GM21717 (cell line): ENCODE measurements around the gene TRIM36.

Experiments used
- ATAC-seq: cut with Tn5 transposase; IDR thresholded peaks from one replicate; pipeline ENCODE4 v1.9.1; 2021; ENCODE audit warnings: mild to moderate bottlenecking, moderate library complexity; ENCODE audit not compliant: unreplicated experiment

The TRIM36 gene

GRCh38 chr5:115169487-115170133, at the start of gene TRIM36:
TRIM36 (minus strand) TSS chr5:115169908; CDS start chr5:115169634, 274 bp downstream.
- ATAC-seq: peak; percentile 99

- no peak for ATAC-seq
These were observed 44.8 kb upstream of the TRIM36 start for GRCh38 chr5:115214541-115214940.

GRCh38 chr5:115209279-115209678, 39.6 kb upstream of the TRIM36 start:
- ATAC-seq: peak; percentile 100

GRCh38 chr5:115202952-115203351, 33.2 kb upstream of the TRIM36 start:
- ATAC-seq: no peak

- ATAC-seq: no peak
These were observed 26.5 kb upstream of the TRIM36 start for GRCh38 chr5:115196161-115196560.

GRCh38 chr5:115194676-115195075, 25.0 kb upstream of the TRIM36 start:
- ATAC-seq: no peak

DNA sequence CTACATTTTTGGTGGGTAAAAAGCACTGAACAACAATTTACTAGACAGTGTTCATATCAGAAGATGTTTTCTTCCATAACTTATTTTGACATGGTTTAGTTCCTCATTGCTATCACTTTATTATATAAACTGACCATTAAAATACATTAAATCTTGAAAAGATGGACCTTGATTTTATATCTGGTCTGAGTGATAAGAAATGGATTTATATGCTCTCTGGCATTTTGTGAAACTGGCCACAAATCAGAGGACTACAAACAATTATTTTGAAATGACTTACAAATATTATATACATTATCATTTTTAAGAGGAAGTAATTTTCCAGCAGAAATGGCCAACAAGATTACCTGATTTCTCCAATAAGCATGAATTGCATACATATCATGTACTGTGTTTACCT, 23.6 kb upstream of the TRIM36 start:
- no peak for ATAC-seq

GRCh38 chr5:115192098-115192497, 22.4 kb upstream of the TRIM36 start:
- no peak for ATAC-seq

- no peak for ATAC-seq
These were observed 21.8 kb upstream of the TRIM36 start for GRCh38 chr5:115191474-115192031.

GRCh38 chr5:115190388-115190787, 20.7 kb upstream of the TRIM36 start:
- no peak for ATAC-seq

GRCh38 chr5:115189866-115190265, 20.2 kb upstream of the TRIM36 start:
- no peak for ATAC-seq

DNA sequence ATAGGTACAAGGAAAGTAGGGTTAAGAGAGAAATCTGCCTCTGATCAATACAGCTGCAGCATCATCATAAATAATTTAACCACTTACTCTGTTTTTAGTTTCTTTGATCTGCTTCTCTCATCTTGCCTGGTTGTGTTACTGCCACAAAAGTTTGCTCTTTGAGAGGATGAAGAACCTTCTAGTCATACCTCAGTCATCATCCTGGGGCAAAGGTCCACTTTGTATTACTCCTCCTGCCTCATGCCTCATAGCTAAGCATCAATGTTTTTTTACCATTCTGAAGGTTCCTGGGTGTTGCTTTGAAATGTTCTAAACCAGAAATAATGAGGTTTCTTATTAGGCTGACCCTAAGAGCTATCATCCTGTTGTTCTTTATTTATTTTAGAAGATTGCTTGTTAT, 17.1 kb upstream of the TRIM36 start:
- ATAC-seq: no peak

GRCh38 chr5:115184770-115185169, 15.1 kb upstream of the TRIM36 start:
- no peak for ATAC-seq

DNA sequence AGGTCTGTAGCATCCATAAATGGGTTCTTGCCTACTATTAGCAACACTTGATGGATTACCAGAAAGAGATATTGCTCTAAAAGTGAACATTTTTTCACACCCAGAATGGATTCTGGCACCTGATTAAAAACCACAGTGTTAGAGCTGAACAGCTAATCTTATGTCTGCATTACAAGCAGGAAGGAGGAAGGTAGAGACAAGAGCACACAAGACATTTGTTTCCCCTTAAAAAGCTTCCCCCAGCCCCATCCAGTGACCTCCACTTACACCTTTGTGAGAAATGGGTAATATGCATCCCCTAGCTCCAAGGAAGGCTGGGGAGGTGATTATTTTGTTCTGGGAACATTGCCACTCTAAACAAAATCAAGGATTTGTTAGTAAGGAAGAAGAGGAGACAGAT, 12.0 kb upstream of the TRIM36 start:
- ATAC-seq: no peak

DNA sequence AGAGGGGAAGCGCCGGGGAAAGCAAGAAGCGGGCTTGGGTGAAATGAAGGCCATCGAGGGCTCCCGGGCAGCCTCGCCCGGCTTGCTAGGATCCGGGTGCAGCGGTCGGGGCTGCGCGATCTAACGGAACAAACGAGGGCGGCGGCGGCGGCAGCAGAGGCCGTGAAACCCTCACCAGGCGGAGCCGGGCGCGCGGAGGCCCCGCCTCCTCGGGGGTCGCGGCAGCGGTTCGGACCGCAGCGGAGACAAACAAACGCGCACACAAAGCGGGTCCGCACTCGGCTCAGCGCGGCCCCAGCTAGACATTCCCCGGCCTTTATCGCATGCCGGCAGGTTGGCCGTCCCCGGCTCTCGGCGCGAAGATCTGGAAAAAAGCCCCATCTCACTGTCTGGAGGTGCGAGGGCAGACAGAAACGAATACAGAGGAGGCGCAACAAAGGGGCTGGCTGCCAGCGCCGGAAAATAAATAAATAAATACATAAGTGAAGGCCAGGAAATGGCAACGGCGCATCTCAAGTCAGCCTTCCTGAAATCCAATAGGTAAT, 10.5 kb upstream of the TRIM36 start:
- ATAC-seq: no peak

DNA sequence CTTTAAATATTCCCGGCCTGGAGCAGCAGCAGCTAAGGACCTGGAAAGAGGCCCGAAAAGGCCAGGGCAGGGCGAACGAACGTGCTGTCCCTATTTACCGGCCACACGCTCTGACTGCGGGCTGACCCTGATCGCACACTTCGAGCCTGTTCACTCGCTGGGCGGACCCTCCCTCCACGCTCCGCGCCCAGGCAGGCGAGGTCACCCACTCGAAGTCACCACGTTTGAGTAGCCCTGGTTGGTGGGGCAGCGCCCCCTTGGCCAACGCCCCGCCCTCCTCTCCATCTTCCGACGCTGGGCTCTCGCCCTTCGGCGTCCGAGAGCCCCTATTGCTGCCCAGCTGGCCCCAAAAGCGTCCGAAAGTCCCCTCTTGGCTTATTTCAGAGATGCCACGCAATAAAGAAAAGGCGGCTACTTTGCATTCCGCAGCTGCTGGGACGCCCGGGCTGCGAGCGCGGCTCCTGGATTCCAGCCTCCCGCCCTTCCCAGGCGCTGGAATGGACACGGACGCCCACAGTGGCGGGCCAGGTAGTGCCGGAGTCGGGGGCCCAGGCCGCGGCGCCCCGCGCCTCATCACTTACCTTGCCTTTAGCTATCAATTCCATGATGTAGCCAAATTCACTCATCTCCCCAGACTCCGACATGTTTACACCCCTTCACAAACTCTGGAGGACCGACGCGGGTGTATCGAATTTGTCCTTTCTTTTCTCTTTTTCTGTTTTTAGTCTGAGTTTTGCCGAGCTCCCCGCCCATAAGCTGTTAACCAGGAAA, 9.9 kb upstream of the TRIM36 start:
- no peak for ATAC-seq

DNA sequence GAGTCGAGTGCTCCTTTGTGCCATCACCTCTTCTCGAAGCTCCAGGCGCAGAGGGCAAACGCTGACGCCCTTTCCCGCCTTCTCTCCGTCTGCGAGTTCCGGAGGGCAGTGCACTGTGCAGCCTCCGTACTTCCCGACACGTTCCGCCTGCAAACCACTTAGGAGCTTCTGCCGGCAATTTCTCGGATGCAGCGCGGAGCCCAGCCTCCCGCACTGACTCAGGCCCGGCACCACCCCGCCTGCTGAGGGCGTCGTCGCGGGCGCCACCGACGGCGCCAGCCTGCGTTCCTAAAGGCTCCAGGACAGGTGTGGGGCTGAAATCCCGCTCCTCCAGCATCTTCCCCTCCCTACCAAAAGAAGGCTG, 9.3 kb upstream of the TRIM36 start:
- no peak for ATAC-seq

GRCh38 chr5:115170929-115171510, 1.3 kb upstream of the TRIM36 start:
- ATAC-seq: no peak

DNA sequence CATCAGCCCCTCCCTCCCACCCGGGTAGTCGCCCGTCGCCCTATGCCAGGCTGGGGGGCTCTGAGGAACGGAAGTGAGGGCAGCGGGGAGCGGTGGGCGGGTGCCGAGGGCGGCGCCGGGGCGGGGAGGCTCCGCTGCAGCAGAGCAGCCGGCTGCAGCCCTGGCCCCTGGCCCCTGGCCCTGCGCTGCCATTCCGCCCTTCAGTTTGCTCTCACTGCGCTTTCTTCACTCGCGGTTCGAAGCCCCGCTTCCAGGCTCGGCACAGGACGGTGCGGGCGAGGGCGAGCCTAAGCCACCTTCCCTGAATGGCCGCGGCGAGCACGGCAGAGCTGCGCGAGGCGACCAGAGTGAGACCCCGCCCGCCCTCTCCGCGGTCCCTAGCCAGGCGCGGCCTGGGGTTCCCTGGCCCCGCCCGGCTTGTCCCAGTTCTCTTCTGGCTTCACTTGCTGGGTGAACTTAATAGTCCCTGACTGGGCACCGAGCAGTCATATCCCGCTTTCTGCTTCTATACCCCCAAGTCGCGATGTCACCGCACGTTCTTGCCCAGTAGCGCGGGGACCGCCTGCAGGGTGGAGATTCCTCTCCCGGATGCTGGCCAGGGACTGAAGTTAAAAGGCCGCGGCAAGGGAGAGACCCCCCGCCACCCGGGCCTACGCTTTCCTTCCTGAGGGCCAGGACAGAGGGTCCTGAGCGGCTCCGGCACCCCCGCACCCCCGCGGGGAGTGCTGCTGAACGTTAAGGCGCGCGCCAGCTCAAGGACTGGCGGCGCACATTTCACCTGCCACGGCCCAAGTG, 623 bp upstream of the TRIM36 start:
- ATAC-seq: peak; percentile 51

DNA sequence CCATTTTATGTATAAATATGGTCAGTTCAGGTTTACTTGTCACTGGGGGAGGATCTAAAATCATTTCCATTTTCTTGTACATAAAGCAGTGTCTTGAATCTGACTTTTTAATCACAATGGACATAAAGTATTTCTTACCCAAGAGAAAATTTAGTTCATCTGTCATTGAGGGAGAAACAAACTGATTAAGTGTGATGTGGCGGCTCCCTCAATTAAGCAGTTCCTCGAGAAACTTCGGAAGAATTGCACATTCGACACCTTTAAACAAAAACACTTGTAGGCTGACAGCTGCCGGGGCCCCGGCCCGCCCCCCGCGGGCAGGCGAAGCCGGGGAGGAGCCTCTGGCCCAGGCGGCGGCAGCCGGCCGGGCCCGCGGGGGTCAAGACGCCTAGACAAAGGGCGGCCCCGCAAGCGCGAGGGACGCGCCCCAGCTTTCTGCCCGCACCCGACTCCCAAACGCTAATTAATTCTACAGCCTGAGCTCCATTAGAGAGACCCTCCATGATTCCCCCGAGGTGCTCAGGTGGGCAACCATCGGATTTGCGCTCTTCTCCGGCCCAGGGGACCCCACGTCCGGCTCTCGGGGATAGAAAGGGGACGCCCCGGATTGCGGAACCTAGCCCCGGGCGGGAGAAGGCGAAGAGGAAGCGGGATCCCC, 750 bp downstream of the TRIM36 start:
- ATAC-seq: peak; percentile 1
